K562 (cell line): Measurements from ENCODE around the gene ATP5F1D. TPM values are rescaled to one million over a fixed set of nuclear protein-coding genes. Genes with fewer than 3 reads are reported as not detected.

Experiments used
- ATAC-seq: fragments of 200-7000 bp; cut with Tn5 transposase; 3 replicates; pipeline ENCODE4 v1.9.1; 2020; ENCODE audit warnings: moderate library complexity
- BruUV-seq: library from RNA; stranded (reverse); fragments of 400-500 nt; replicated peaks from 2 replicates; lab custom pipeline; 2021; lab: Mats Ljungman, UMichigan
- CTCF ChIA-PET: fragments of 300-600 bp; formaldehyde crosslinking; extraction: SDS; loops from one replicate; lab custom pipeline; 2021; ENCODE audit warnings: low intra/inter-chr PET ratio; lab: Yijun Ruan, JAX
- POLR2A ChIA-PET: fragments of 300-600, 350-650 bp; sonication (Branson Sonifier 250); formaldehyde crosslinking; extraction: SDS; loops from one replicate; lab custom pipeline; 2021; ENCODE audit warnings: antibody characterized with exemption, inconsistent platforms; lab: Yijun Ruan, JAX
- DNase-seq, 4 experiments: peaks; one replicate each; pipeline versions ENCODE4 v3.0.0 to v3.0.0-alpha.2; 2011 to 2018; ENCODE audit warnings: low spot score in 3 of 4, mixed read lengths in 3 of 4; ENCODE audit errors: extremely low read depth in 1 of 4
- FAIRE-seq: peaks from 2 replicates; lab custom pipeline; 2011; peaks lifted over from hg19 to GRCh38; lab: Jason Lieb, UNC
- H2AFZ ChIP-seq: 2 replicates; pipeline ENCODE4 v1.6.0; 2011; ENCODE audit warnings: low read depth, low read length, control low read depth, inconsistent platforms
- H3K27ac ChIP-seq: fragments of 200-600 bp; 3 replicates; pipeline ENCODE4 v1.8.0; 2011; ENCODE audit warnings: low read depth, mild to moderate bottlenecking, control low read depth, inconsistent platforms, low read length, moderate library complexity, mixed read lengths; ENCODE audit errors: extremely low read depth
- H3K27me3 ChIP-seq, 2 experiments: fragments of 300-600 bp in 1 of 2; 2 replicates in 1 of 2; 3 replicates in 1 of 2; pipeline versions ENCODE4 v1.6.0 to v1.8.0; 2011; ENCODE audit warnings: inconsistent platforms in 2 of 2, low read length in 2 of 2, mild to moderate bottlenecking in 1 of 2, mixed read lengths in 1 of 2, moderate library complexity in 1 of 2; ENCODE audit not compliant: control insufficient read depth in 2 of 2, insufficient read depth in 2 of 2
- H3K36me3 ChIP-seq: fragments of 300-600 bp; 3 replicates; pipeline ENCODE4 v1.8.0; 2011; ENCODE audit warnings: mild to moderate bottlenecking, low read length, inconsistent platforms; ENCODE audit not compliant: control insufficient read depth, insufficient read depth
- H3K4me1 ChIP-seq, 2 experiments: fragments of 200-600 bp in 1 of 2; replicated peaks in 1 of 2; 2 replicates in 1 of 2; 3 replicates in 1 of 2; pipeline versions ENCODE4 v1.5.1 to v1.8.0; 2011; ENCODE audit warnings: inconsistent platforms in 2 of 2, low read length in 2 of 2, mild to moderate bottlenecking in 1 of 2, mixed read lengths in 1 of 2, moderate library complexity in 1 of 2; ENCODE audit not compliant: control insufficient read depth in 2 of 2, insufficient read depth in 2 of 2
- H3K4me2 ChIP-seq: 2 replicates; pipeline ENCODE4 v1.6.1; 2011; ENCODE audit warnings: low read length, control low read depth, inconsistent platforms, mixed read lengths; ENCODE audit not compliant: insufficient read depth
- H3K4me3 ChIP-seq: fragments of 200-600 bp; sonication (generic), shearing (Covaris generic); 2 replicates; pipeline ENCODE4 v1.5.1; 2016; ENCODE audit warnings: control low read depth, inconsistent platforms
- H3K79me2 ChIP-seq: fragments of 200-600 bp; 3 replicates; pipeline ENCODE4 v1.8.0; 2011; ENCODE audit warnings: low read length, inconsistent platforms; ENCODE audit not compliant: control insufficient read depth, insufficient read depth
- H3K9ac ChIP-seq, 2 experiments: 2 replicates each; pipeline versions ENCODE4 v1.6.0 to v1.6.1; 2011; ENCODE audit warnings: low read depth in 2 of 2, low read length in 2 of 2, control low read depth in 1 of 2, inconsistent platforms in 1 of 2, mild to moderate bottlenecking in 1 of 2, mixed read lengths in 1 of 2; ENCODE audit not compliant: insufficient read depth in 1 of 2
- H3K9me1 ChIP-seq: one replicate; pipeline ENCODE4 v1.6.0; 2011; ENCODE audit warnings: inconsistent platforms, mild to moderate bottlenecking, low read length, moderate library complexity; ENCODE audit not compliant: control insufficient read depth, insufficient read depth
- H3K9me3 ChIP-seq: replicated peaks from 2 replicates; pipeline ENCODE4 v1.5.1; 2011; ENCODE audit warnings: low read depth, low read length, inconsistent platforms; ENCODE audit not compliant: control insufficient read depth, insufficient read depth
- H4K20me1 ChIP-seq: replicated peaks from 2 replicates; pipeline ENCODE4 v1.6.1; 2011; ENCODE audit warnings: low read length, inconsistent platforms, mixed read lengths; ENCODE audit not compliant: control insufficient read depth, insufficient read depth
- CTBP1 ChIP-seq: fragments of 450-650 bp; IDR thresholded peaks from 2 replicates; pipeline ENCODE4 v1.6.1; 2016; ENCODE audit warnings: borderline replicate concordance
- KLF10 ChIP-seq: fragments of 250-450 bp; sonication (Bioruptor Pico); IDR thresholded peaks from 2 replicates; pipeline ENCODE4 v1.6.1; 2021; ENCODE audit warnings: matching md5 sums
- MAZ ChIP-seq, 2 experiments: fragments of 450-650 bp in 1 of 2; sonication (generic) in 1 of 2; formaldehyde crosslinking; IDR thresholded peaks in 1 of 2; conservative IDR thresholded peaks in 1 of 2; 2 replicates each; pipeline versions ENCODE4 v1.4.0 to v1.5.0; 2020; ENCODE audit warnings: mild to moderate bottlenecking in 1 of 2, missing genetic modification reagents in 1 of 2
- NFE2 ChIP-seq: IDR thresholded peaks from 2 replicates; pipeline ENCODE4 v1.6.1; 2014; ENCODE audit warnings: antibody characterized with exemption, low read depth
- WGBS: fragments of 100-300 bp; shearing (Covaris generic); methylation state at CpG from one replicate; pipeline ENCODE4 v1.1.6; 2016; ENCODE audit warnings: low coverage, mixed read lengths; ENCODE audit not compliant: insufficient coverage; ENCODE audit errors: missing lambda C conversion rate; 5-methylcytosine and 5-hydroxymethylcytosine counted together
- in situ Hi-C: fragments of 300-500 bp; cut with MboI; formaldehyde crosslinking; loops from 4 replicates; pipeline ENCODE4 v1.15.0; 2018; ENCODE audit warnings: inconsistent platforms, mixed read lengths
- intact Hi-C: fragments of 100-400 bp; cut with micrococcal nuclease; formaldehyde crosslinking; loops from 2 replicates; pipeline ENCODE4 v1.14.2; 2022
- polyA plus RNA-seq, 8 experiments: library from polyadenylated mRNA; depleted of rRNA in 4 of 8; stranded (reverse) in 5 of 8; unstranded in 3 of 8; fragments of >200 nt; fragmentation: Nextera tagmentation in 2 of 8; fragmentation: Illumina TruSeq in 1 of 8; extraction: Ambion mirVana in 2 of 8; extraction: Trizol in 1 of 8; gene quantifications; 2 replicates each; pipeline versions ENCODE4 v1.2.1 to v1.2.3, GENCODE V29; 2011 to 2014; ENCODE audit warnings: inconsistent platforms in 1 of 8, missing spikeins in 1 of 8
- total RNA-seq, 7 experiments: library from RNA; depleted of rRNA in 6 of 7; stranded (reverse); fragments of >200 nt in 6 of 7; fragmentation: Illumina TruSeq in 2 of 7; extraction: Trizol in 2 of 7; gene quantifications; 2 replicates each; pipeline versions ENCODE4 v1.2.1 to v1.2.3, GENCODE V29; 2011 to 2021; ENCODE audit warnings: low replicate concordance in 1 of 7
- TF ChIP-seq, protein P1 (sequence below): sonication (generic); formaldehyde crosslinking; IDR thresholded peaks from 2 replicates; pipeline ENCODE4 v1.8.0; 2022; ENCODE audit warnings: missing genetic modification reagents, mild to moderate bottlenecking, borderline replicate concordance
- TF ChIP-seq, protein P2 (sequence below): sonication (generic); formaldehyde crosslinking; IDR thresholded peaks from 2 replicates; pipeline ENCODE4 v1.8.0; 2022; ENCODE audit warnings: mild to moderate bottlenecking, missing genetic modification reagents, borderline replicate concordance
- TF ChIP-seq, protein P3 (sequence below), 2 experiments: fragments of 450-650 bp in 1 of 2; sonication (generic) in 1 of 2; formaldehyde crosslinking in 1 of 2; IDR thresholded peaks; 2 replicates each; pipeline versions ENCODE4 v1.7.1 to v1.9.0; 2016 to 2022; ENCODE audit warnings: inconsistent platforms in 1 of 2, mild to moderate bottlenecking in 1 of 2, missing genetic modification reagents in 1 of 2

ATP5F1D gene
- total and polyA plus RNA-seq, 9 of the 15 experiments (the other 6 are each of a cell fraction or from before 2014, with no cell fraction given), result 3.9 to 409 (median 36.8) TPM

DNA sequence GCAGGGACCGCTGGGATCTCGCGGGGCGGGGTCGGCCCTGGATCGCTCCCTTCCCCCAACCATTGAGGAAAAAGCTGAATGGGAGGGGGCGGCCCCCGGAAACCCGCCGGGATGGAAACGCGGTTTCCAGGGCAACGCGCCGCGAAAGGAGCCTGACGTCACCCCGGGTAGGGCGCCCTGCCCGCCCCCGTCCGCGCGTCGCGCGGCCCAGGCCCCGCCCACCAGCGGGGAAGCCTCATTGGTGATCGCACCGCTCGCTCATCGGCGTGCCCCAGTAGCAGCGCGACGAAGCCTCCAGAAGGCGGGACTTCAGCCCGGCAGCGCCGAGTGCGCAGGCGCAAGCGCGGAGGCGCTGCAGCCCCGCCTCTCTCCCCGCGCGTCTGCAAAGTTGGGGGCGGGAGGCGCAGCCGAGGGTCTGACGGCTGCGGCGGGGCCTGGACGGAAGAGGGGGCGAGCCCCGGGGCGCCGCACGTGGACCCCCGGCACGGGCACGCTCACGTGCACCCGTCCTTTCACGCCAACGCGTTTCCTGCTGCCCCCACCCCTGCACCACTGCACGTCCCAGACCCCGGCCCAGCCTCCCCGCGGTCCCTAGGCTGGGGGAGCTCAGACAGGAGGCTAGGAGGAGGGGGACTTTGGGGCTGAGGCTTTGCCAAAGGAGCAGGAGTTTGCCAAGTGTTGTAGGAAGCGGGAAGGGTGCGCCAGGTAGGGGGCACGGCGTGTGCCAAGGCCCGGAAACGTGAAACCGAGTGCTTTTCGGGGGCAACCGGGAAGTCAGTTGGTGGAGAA is 19.4 kb downstream of the ATP5F1D start:
- no TSS peak for BruUV-seq
- Histone ChIP-seq H3K79me2 (peaks cover 21% of the 10 kb centered on the region), H3K27me3 (no peaks in the 10 kb centered on the region), H4K20me1 (0 out of 2 replicates have a peak, but pooled peaks cover 7% of the 10 kb centered on the region), H3K9me1 (no peaks in the 10 kb centered on the region), H3K4me2 (peak overlapping the region; percentile 84), H3K4me1 (peaks cover 61 to 95% of the 10 kb centered on the region in 2 experiments), H2AFZ (peak overlapping the region; percentile 52), H3K9ac (peak overlapping the region; percentile 71 to 92), H3K27ac (peak overlapping the region; percentile 83), H3K4me3 (peak overlapping the region; percentile 66), H3K9me3 (no peaks in the 10 kb centered on the region), H3K36me3 (peaks cover 26% of the 10 kb centered on the region; the same call in 2 of the 3 replicates)
- intact Hi-C loops, result no loop called here
- DNase-seq (peak; percentile 89 to 98 (median 93)), FAIRE-seq (peak; percentile 92), ATAC-seq (peak; percentile 90)
- POLR2A ChIA-PET, result interaction anchor here (1.9 to 2.6 kb wide), 3 partner anchors 8 to 12 kb away, joined by 8 to 14 read pairs (median 9); partner anchors contain the start of gene CIRBP
- in situ Hi-C loops, result no loop called here
- 4% methylated on average over 50 of the region's 83 CpGs for WGBS
- CTCF ChIA-PET, result no interaction called here
- TF ChIP-seq KLF10 (CRISPR knock-in tag) (no peak), MAZ (CRISPR knock-in tag; conservative IDR thresholded peaks at IDR 0.05 in 1 of 2, IDR thresholded peaks at IDR 0.05 in 1 of 2) (peak; percentile 51 to 83), CTBP1 (peak; percentile 31; the same call in 1 of the 2 replicates), NFE2 (no peak)
- TF ChIP-seq, protein P1, sequence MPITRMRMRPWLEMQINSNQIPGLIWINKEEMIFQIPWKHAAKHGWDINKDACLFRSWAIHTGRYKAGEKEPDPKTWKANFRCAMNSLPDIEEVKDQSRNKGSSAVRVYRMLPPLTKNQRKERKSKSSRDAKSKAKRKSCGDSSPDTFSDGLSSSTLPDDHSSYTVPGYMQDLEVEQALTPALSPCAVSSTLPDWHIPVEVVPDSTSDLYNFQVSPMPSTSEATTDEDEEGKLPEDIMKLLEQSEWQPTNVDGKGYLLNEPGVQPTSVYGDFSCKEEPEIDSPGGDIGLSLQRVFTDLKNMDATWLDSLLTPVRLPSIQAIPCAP, result 0 out of 2 replicates have a peak, but pooled peaks have one; percentile 30
- TF ChIP-seq, protein P2, sequence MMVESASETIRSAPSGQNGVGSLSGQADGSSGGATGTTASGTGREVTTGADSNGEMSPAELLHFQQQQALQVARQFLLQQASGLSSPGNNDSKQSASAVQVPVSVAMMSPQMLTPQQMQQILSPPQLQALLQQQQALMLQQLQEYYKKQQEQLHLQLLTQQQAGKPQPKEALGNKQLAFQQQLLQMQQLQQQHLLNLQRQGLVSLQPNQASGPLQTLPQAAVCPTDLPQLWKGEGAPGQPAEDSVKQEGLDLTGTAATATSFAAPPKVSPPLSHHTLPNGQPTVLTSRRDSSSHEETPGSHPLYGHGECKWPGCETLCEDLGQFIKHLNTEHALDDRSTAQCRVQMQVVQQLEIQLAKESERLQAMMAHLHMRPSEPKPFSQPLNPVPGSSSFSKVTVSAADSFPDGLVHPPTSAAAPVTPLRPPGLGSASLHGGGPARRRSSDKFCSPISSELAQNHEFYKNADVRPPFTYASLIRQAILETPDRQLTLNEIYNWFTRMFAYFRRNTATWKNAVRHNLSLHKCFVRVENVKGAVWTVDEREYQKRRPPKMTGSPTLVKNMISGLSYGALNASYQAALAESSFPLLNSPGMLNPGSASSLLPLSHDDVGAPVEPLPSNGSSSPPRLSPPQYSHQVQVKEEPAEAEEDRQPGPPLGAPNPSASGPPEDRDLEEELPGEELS, result 0 out of 2 replicates have a peak, but pooled peaks have one; percentile 75
- TF ChIP-seq, protein P3, sequence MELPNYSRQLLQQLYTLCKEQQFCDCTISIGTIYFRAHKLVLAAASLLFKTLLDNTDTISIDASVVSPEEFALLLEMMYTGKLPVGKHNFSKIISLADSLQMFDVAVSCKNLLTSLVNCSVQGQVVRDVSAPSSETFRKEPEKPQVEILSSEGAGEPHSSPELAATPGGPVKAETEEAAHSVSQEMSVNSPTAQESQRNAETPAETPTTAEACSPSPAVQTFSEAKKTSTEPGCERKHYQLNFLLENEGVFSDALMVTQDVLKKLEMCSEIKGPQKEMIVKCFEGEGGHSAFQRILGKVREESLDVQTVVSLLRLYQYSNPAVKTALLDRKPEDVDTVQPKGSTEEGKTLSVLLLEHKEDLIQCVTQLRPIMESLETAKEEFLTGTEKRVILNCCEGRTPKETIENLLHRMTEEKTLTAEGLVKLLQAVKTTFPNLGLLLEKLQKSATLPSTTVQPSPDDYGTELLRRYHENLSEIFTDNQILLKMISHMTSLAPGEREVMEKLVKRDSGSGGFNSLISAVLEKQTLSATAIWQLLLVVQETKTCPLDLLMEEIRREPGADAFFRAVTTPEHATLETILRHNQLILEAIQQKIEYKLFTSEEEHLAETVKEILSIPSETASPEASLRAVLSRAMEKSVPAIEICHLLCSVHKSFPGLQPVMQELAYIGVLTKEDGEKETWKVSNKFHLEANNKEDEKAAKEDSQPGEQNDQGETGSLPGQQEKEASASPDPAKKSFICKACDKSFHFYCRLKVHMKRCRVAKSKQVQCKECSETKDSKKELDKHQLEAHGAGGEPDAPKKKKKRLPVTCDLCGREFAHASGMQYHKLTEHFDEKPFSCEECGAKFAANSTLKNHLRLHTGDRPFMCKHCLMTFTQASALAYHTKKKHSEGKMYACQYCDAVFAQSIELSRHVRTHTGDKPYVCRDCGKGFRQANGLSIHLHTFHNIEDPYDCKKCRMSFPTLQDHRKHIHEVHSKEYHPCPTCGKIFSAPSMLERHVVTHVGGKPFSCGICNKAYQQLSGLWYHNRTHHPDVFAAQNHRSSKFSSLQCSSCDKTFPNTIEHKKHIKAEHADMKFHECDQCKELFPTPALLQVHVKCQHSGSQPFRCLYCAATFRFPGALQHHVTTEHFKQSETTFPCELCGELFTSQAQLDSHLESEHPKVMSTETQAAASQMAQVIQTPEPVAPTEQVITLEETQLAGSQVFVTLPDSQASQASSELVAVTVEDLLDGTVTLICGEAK (IDR thresholded peaks at IDR 0.05), result 0 out of 2 replicates have a peak, but pooled peaks have one; percentile 11
- TF ChIP-seq, protein P3 (CRISPR knock-in tag; IDR thresholded peaks at IDR 0.05), result no peak
